ENCODE results near the gene OLR1. TPM values are rescaled to one million over a fixed set of nuclear protein-coding genes. Genes with fewer than 3 reads are reported as not detected.
"Not testable (repeated sequence)": the region's sequence is repeated elsewhere in the genome, so short reads cannot be mapped to it uniquely, and the experiment has no call there.

OLR1 gene
- total RNA-seq, 2 donors from 2014 or later = 0.15 TPM; not detected in 1

DNA sequence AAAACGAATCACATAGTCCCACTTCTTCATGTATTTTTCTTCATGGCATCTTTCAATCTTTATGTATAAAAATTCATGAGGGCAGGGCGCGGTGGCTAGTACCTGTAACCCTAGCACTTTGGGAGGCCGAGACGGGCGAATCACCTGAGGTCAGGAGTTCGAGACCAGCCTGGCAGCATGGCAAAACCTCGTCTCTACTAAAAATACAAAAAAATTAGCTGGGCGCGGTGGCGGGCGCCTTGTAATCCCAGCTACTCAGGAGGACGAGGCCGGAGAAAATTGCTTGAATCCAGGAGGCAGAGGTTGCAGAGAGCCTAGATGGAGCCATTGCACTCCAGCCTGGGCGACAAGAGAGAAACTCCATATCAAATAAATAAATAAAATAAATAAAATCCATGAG is 38.3 kb upstream of the OLR1 start:
- ATAC-seq (no peak), DNase-seq (no peak)
- Mint-ChIP-seq H3K4me1 (peaks cover 20% of the 10 kb centered on the region), H3K27me3 (peaks cover 2% of the 10 kb centered on the region), H3K27ac (no peak overlapping the region), H3K4me3 (no peak overlapping the region), H3K36me3 (ENCODE audit: low read depth) (no peaks in the 10 kb centered on the region)
- H3K9me3 ChIP-seq (ENCODE audit: control insufficient read depth, low read length, poor library complexity, severe bottlenecking) = no peaks in the 10 kb centered on the region

DNA sequence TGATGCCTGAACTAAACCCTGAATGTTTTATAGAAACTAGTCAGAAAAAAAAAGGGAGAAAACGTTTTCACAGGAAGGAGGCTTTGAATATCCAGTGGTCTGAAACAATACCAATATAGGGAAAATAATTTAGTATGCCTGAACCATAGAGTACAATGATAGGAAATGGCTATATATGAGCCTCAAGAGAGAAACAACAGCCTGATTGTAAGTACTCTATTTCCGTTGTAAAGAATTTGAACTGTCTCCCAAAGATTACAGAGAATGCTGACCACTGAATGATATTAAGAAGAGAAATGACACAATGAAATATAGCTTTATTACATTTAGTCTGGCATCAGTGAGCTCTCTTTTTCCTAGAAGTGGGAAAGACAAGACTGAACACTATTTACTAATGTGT is 35.2 kb upstream of the OLR1 start:
- Mint-ChIP-seq H3K4me3 (no peak overlapping the region), H3K36me3 (ENCODE audit: low read depth) (no peaks in the 10 kb centered on the region)

DNA sequence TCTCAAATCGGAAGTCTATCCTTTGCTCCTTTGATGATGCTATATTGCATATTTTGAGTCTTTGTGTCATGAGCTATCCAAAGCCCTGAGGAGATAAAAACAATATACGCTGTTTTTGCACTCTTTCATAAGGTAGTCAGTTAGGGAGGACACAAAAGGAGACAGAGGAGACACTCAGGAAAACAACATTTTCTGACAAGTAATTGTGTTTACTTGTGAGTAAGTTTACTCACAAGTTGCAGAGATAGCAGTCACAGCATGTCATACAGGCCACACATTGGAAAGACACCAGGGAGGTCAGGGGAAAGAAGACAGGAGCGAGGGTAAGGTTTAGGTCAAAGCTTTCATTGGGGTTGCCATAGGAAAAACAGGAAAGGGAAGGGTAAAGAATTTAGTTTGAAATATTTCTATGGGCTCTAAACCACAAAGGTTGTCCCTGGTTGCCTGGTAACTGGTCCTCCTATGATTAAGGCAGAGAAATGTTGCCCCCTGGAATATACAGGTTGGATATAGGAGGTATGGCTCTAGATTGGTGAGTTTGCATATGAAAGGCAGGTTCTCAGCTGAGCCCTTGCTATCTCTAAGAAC is 33.4 kb upstream of the OLR1 start:
- H3K4me1 Mint-ChIP-seq = peaks cover 2% of the 10 kb centered on the region
- H3K36me3 Mint-ChIP-seq (ENCODE audit: low read depth) = peaks cover 2% of the 10 kb centered on the region
- H3K4me3 Mint-ChIP-seq = no peak overlapping the region
- ATAC-seq (no peak), DNase-seq (no peak)
- no peaks in the 10 kb centered on the region for H3K9me3 ChIP-seq (ENCODE audit: control insufficient read depth, low read length, poor library complexity, severe bottlenecking)
- peaks cover 12% of the 10 kb centered on the region for H3K27me3 Mint-ChIP-seq
- H3K27ac Mint-ChIP-seq = no peak overlapping the region

More for the DNA sequence above, 35.2 kb upstream of the OLR1 start:
- ATAC-seq (no peak), DNase-seq (no peak)
- no peak overlapping the region for H3K27ac Mint-ChIP-seq
- H3K9me3 ChIP-seq (ENCODE audit: control insufficient read depth, low read length, poor library complexity, severe bottlenecking) = no peaks in the 10 kb centered on the region
- H3K4me1 Mint-ChIP-seq = peaks cover 6% of the 10 kb centered on the region
- peaks cover 7% of the 10 kb centered on the region for H3K27me3 Mint-ChIP-seq

DNA sequence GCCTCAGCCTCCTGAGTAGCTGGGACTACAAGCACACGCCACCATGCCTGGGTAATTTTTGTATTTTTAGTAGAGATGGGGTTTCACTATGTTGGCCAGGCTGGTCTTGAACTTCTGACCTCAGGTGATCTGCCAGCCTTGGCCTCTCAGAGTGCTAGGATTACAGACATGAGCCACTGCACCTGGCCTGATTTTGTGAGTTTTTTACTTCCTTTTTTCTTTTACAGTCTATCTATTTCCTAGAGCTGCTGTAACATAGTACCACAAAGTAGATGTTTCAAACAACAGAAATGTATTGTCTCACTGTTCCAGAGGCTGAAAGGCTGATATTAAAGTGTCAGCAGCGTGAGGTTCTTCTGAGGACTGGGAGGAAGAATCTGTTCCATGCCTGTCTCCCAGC is 32.6 kb upstream of the OLR1 start:
- not testable (repeated sequence) for H3K4me3 Mint-ChIP-seq; H3K4me1 Mint-ChIP-seq; DNase-seq; H3K27ac Mint-ChIP-seq; ATAC-seq; H3K36me3 Mint-ChIP-seq (ENCODE audit: low read depth); H3K9me3 ChIP-seq (ENCODE audit: control insufficient read depth, low read length, poor library complexity, severe bottlenecking)
- H3K27me3 Mint-ChIP-seq = peaks cover 20% of the 10 kb centered on the region

DNA sequence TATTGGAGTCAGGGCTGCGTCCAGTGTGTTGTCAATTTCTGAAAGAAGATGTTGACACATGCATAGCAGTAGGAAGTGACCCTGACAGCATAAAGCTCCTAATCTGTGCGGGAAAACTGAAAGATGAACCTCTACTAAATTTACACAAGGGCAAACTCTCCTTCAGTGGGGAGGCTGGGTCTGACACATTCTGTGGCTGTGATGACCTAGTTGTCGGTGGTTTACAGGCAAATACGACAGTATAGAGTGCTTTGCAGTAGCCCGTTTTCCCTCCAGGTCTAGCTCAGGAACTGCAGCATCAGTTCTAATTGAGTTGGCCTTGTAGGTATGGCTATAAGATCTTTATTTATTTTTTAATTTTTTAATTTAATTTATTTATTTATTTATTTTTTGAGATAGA is 25.9 kb upstream of the OLR1 start:
- DNase-seq = no peak
- Mint-ChIP-seq H3K4me1 (no peaks in the 10 kb centered on the region), H3K36me3 (ENCODE audit: low read depth) (peaks cover 2% of the 10 kb centered on the region), H3K4me3 (no peak overlapping the region), H3K27me3 (peaks cover 42% of the 10 kb centered on the region), H3K27ac (no peak overlapping the region)
- H3K9me3 ChIP-seq (ENCODE audit: control insufficient read depth, low read length, poor library complexity, severe bottlenecking) = no peaks in the 10 kb centered on the region
- no peak for ATAC-seq

DNA sequence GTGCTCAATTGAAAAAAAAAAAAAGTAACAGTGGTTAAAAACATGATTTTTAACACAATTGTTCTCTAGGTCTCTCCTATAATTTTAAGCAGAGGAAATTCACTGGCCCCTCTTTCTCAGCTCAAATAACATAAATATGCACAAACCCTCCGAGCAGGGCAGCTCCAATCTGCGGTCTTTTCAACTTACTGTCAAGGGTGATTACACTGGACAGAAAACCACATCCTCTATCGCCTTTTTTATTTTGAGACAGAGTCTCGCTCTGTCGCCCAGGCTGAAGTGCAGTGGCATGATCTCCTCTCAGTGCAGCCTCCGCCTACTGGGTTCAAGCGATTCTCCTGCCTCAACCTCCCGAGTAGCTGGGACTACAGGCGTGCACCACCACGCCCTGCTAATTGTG is 24.3 kb upstream of the OLR1 start:
- Mint-ChIP-seq H3K4me1 (no peaks in the 10 kb centered on the region), H3K27ac (no peak overlapping the region), H3K4me3 (no peak overlapping the region), H3K36me3 (ENCODE audit: low read depth) (no peaks in the 10 kb centered on the region), H3K27me3 (peaks cover 49% of the 10 kb centered on the region)
- no peak for ATAC-seq
- H3K9me3 ChIP-seq (ENCODE audit: control insufficient read depth, low read length, poor library complexity, severe bottlenecking) = no peaks in the 10 kb centered on the region
- DNase-seq = no peak

DNA sequence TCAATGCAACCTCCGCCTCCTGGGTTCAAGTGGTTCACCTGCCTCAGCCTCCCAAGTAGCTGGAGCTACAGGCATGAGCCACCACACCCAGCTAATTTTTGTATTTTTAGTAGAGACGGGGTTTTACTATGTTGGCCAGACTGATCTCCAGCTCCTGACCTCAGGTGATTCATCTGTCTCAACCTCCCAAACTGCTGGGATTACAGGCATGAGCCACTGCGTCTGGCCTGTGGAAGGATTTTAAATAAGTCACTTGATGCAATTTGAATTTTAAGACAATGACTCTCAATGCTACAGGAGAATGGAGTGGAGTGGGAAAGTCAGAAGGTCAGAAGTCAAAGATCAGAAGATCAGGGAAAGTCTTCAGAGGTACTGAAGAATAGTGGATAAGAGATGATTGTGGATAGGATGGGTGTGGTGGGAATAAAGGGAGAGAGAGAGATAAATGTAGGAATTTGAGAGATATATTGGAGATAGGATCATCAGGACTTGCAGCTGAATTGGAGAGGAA is 22.3 kb upstream of the OLR1 start:
- ATAC-seq (no peak), DNase-seq (no peak)
- no peaks in the 10 kb centered on the region for H3K9me3 ChIP-seq (ENCODE audit: control insufficient read depth, low read length, poor library complexity, severe bottlenecking)
- no peak overlapping the region for H3K4me3 Mint-ChIP-seq
- no peaks in the 10 kb centered on the region for H3K36me3 Mint-ChIP-seq (ENCODE audit: low read depth)
- no peak overlapping the region for H3K27ac Mint-ChIP-seq
- peaks cover 46% of the 10 kb centered on the region for H3K27me3 Mint-ChIP-seq
- H3K4me1 Mint-ChIP-seq = peaks cover 4% of the 10 kb centered on the region

DNA sequence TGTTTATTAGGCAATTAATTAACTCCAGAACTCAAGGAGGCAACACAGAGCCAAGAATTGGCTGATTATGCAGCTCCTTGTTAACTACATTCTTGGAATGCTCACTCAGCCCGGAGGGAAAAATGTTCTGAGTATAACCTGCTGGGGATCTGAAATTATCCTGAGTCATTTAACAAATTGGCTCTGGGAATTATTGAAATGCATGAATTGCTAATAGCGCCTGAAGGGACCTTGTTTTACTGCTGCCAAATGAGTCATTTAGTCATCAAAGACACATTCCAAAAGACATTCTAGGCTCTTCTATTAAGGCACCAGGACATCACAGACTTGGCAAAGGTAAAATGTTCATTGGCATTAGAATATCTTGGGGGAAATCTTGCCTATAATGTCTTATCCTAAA is 19.9 kb upstream of the OLR1 start:
- Mint-ChIP-seq H3K27me3 (peaks cover 53% of the 10 kb centered on the region), H3K4me1 (peaks cover 4% of the 10 kb centered on the region), H3K36me3 (ENCODE audit: low read depth) (no peaks in the 10 kb centered on the region), H3K4me3 (no peak overlapping the region), H3K27ac (peak overlapping the region; percentile 41)
- H3K9me3 ChIP-seq (ENCODE audit: control insufficient read depth, low read length, poor library complexity, severe bottlenecking) = no peaks in the 10 kb centered on the region
- DNase-seq (no peak), ATAC-seq (no peak)

DNA sequence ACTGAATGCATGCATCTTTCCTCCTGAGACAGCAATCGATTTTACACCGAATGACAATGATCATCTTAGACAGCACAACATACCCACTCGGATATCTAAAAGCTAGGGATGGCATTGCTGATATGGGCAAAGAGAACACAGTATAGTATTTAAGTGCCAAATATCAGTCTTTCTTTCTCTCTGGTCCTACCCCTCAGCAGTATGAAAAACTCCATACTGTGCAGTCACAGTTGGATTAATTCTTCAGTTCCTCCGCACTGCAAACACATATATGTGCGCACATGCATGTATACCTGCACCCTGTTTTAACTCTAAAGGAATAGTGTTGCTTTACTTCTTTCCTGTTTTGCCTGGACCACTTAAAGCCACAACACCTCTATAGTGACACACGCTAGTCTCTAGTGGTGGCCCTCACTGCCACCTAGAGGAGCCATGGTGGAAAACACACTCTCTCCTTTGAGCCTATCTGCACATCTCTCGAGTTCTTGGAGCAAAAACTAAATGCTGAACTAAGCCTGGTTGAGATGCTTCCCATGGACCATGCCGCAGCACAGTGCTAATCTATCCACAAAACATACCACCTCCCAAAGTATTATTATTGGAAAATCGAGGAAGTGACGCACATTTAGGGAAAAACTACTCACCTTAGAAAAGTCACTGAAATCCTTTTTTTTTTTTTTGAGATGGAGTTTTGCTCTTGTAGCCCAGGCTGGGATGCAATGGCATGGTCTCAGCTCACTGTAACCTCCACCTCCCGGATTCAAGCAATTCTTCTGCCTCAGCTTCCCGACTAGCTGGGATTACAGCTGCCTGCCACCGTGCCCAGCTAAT is 18.8 kb upstream of the OLR1 start:
- DNase-seq (peak in 2 of 3 donors; percentile 21 to 24), ATAC-seq (peak; percentile 100)
- Mint-ChIP-seq H3K27me3 (peaks cover 52% of the 10 kb centered on the region), H3K27ac (peak overlapping the region; percentile 41), H3K36me3 (ENCODE audit: low read depth) (no peaks in the 10 kb centered on the region), H3K4me3 (no peak overlapping the region), H3K4me1 (peaks cover 4% of the 10 kb centered on the region)
- no peaks in the 10 kb centered on the region for H3K9me3 ChIP-seq (ENCODE audit: control insufficient read depth, low read length, poor library complexity, severe bottlenecking)

DNA sequence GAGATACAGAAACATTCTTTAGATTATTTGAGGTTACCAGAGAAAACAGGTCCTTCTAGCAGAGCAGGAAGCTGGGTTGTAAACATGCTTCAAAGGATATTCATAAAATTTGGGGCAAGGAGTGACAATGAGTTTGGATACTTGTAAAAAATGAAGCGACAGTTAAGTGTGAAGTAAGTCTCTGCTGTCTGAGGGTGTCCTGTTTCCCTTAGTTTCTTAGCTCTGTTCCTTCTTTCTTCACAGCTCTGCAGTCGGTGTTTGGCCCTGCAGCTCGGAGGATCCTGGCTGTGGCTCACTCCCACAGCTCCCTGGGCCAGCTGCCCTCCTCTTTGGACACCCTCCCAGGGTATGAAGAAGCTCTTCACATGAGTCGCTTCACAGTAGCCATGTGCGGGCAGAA is 17.7 kb upstream of the OLR1 start:
- H3K9me3 ChIP-seq (ENCODE audit: control insufficient read depth, low read length, poor library complexity, severe bottlenecking) = no peaks in the 10 kb centered on the region
- Mint-ChIP-seq H3K4me1 (peaks cover 4% of the 10 kb centered on the region), H3K27me3 (peaks cover 46% of the 10 kb centered on the region), H3K27ac (no peak overlapping the region), H3K36me3 (ENCODE audit: low read depth) (no peaks in the 10 kb centered on the region), H3K4me3 (no peak overlapping the region)
- no peak for DNase-seq
- no peak for ATAC-seq

DNA sequence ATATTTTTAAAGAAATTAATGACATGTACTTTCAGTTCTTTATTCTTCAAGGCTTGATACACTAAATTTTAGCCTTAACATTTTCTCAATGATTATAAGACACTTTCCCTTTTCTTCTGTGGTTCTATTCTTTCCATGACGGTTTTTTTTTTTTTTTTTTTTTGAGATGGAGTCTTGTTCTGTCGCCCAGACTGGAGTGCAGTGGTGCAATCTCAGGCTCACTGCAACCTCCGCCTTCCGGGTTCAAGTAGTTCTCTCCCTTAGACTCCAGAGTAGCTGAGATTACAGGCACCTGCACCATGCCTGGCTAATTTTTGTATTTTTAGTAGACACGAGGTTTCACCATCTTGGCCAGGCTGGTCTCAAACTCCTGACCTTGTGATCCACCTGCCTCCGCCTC is 15.0 kb upstream of the OLR1 start:
- not testable (repeated sequence) for H3K4me1 Mint-ChIP-seq; H3K9me3 ChIP-seq (ENCODE audit: control insufficient read depth, low read length, poor library complexity, severe bottlenecking); H3K36me3 Mint-ChIP-seq (ENCODE audit: low read depth); DNase-seq; H3K27ac Mint-ChIP-seq; ATAC-seq; H3K4me3 Mint-ChIP-seq
- H3K27me3 Mint-ChIP-seq = peaks cover 51% of the 10 kb centered on the region

DNA sequence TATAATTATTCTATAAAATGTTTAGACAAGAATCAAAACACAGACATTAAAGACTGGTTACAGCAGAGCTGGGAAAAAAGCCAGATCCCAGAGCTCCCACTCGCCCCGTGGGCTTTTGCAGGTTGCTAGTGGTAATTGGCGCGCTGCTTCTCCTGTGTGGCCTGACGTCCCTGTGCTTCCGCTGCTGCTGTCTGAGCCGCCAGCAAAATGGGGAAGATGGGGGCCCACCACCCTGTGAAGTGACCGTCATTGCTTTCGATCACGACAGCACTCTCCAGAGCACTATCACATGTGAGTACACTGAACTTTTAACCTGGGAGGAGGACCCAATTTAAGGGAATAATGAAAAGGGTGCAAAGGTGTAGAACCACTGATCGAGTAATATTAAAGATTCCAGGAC is 14.4 kb upstream of the OLR1 start:
- no peak for DNase-seq
- no peaks in the 10 kb centered on the region for H3K9me3 ChIP-seq (ENCODE audit: control insufficient read depth, low read length, poor library complexity, severe bottlenecking)
- Mint-ChIP-seq H3K27me3 (peaks cover 47% of the 10 kb centered on the region), H3K27ac (no peak overlapping the region), H3K36me3 (ENCODE audit: low read depth) (no peaks in the 10 kb centered on the region), H3K4me1 (peaks cover 8% of the 10 kb centered on the region), H3K4me3 (no peak overlapping the region)
- ATAC-seq = no peak

DNA sequence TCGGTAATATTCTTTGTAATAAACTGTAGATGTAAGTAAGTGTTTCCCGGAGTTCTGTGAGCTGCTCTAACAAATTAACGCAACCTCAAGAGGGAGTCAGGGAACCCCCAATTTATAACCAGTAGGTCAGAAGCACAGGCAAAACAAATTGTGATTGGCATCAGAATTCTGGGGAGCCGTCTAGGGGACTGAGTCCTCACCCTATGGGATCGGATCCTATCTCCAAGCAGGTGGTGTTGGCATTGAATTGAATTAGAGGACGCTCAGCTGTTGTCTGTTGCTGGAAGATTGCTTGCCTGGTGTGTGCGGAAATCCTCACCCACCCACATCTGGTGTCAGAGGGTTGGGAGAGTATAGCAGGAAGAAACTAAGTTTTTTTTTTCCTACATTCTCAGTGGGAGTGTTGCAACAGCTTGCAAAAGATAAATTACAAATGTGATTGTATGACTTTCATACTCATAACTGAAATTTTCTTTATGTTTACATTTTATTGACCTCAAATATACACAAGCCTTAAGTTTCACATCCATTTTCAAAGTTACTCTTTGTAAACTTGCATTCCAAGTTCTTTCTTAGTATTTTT is 12.4 kb upstream of the OLR1 start:
- Mint-ChIP-seq H3K36me3 (ENCODE audit: low read depth) (no peaks in the 10 kb centered on the region), H3K4me1 (peaks cover 4% of the 10 kb centered on the region), H3K27me3 (peaks cover 59% of the 10 kb centered on the region), H3K4me3 (no peak overlapping the region), H3K27ac (no peak overlapping the region)
- no peak for DNase-seq
- no peak for ATAC-seq
- no peaks in the 10 kb centered on the region for H3K9me3 ChIP-seq (ENCODE audit: control insufficient read depth, low read length, poor library complexity, severe bottlenecking)

Data from T-helper 17 cell (primary cell).